SJCRH30 (cell line): Measurements from ENCODE around the gene SPDYC. TPM values are rescaled to one million over a fixed set of nuclear protein-coding genes. Genes with fewer than 3 reads are reported as not detected.

ENCODE experiments used
- DNase-seq, 2 experiments: peaks; one replicate each; pipeline ENCODE4 v3.0.0-alpha.2; 2015 to 2020
- H3K27ac ChIP-seq: fragments of 250-450 bp; sonication (Bioruptor Pico); 2 replicates; pipeline ENCODE4 v1.5.1; 2020; ENCODE audit warnings: mild to moderate bottlenecking, moderate library complexity
- H3K27me3 ChIP-seq: fragments of 250-450 bp; sonication (Bioruptor Pico); 2 replicates; pipeline ENCODE4 v1.5.1; 2020; ENCODE audit warnings: mild to moderate bottlenecking, moderate library complexity
- H3K36me3 ChIP-seq: fragments of 250-450 bp; sonication (Bioruptor Pico); 2 replicates; pipeline ENCODE4 v1.5.1; 2020; ENCODE audit warnings: mild to moderate bottlenecking, moderate library complexity
- H3K4me1 ChIP-seq: fragments of 250-450 bp; sonication (Bioruptor Pico); 2 replicates; pipeline ENCODE4 v1.5.1; 2020; ENCODE audit warnings: mild to moderate bottlenecking, moderate library complexity
- H3K4me3 ChIP-seq: fragments of 250-450 bp; sonication (Bioruptor Pico); 2 replicates; pipeline ENCODE4 v1.5.1; 2020; ENCODE audit warnings: mild to moderate bottlenecking, moderate library complexity
- H3K9me3 ChIP-seq: fragments of 250-450 bp; sonication (Bioruptor Pico); replicated peaks from 2 replicates; pipeline ENCODE4 v1.5.1; 2020; ENCODE audit warnings: mild to moderate bottlenecking, moderate library complexity
- total RNA-seq: library from RNA; depleted of rRNA; stranded (reverse); fragments of >200 nt; shearing (Covaris generic); gene quantifications from 2 replicates; pipeline ENCODE4 v1.2.3, GENCODE V29; 2014

Gene SPDYC
- total RNA-seq, 1 experiment from 2014 or later = 0.18 TPM

- Histone ChIP-seq H3K36me3 (no peaks in the 10 kb centered on the region), H3K4me1 (peaks cover 11% of the 10 kb centered on the region; the same call in 1 of the 2 replicates), H3K9me3 (peaks cover 5% of the 10 kb centered on the region; the same call in 1 of the 2 replicates), H3K27ac (no peak overlapping the region), H3K4me3 (no peak overlapping the region), H3K27me3 (no peaks in the 10 kb centered on the region)
- peak; percentile 82 to 85 for DNase-seq
Observed at GRCh38 chr11:65150509-65151299, 19.3 kb upstream of the SPDYC start.

GRCh38 chr11:65151331-65151899, 18.6 kb upstream of the SPDYC start:
- Histone ChIP-seq H3K27me3 (no peaks in the 10 kb centered on the region), H3K36me3 (no peaks in the 10 kb centered on the region), H3K4me1 (peaks cover 11% of the 10 kb centered on the region; the same call in 1 of the 2 replicates), H3K9me3 (peaks cover 5% of the 10 kb centered on the region; the same call in 1 of the 2 replicates), H3K4me3 (no peak overlapping the region), H3K27ac (no peak overlapping the region)
- DNase-seq = no peak

GRCh38 chr11:65152122-65152521, 17.9 kb upstream of the SPDYC start:
- Histone ChIP-seq H3K36me3 (no peaks in the 10 kb centered on the region), H3K27ac (no peak overlapping the region), H3K4me1 (peaks cover 11% of the 10 kb centered on the region; the same call in 1 of the 2 replicates), H3K9me3 (peaks cover 4% of the 10 kb centered on the region; the same call in 1 of the 2 replicates), H3K4me3 (no peak overlapping the region), H3K27me3 (no peaks in the 10 kb centered on the region)
- DNase-seq = no peak

- Histone ChIP-seq H3K9me3 (no peaks in the 10 kb centered on the region), H3K4me3 (no peak overlapping the region), H3K36me3 (no peaks in the 10 kb centered on the region), H3K27ac (no peak overlapping the region), H3K27me3 (no peaks in the 10 kb centered on the region), H3K4me1 (no peaks in the 10 kb centered on the region)
- DNase-seq = no peak
Observed at GRCh38 chr11:65156256-65156655, 13.8 kb upstream of the SPDYC start.

GRCh38 chr11:65156926-65157325, 13.1 kb upstream of the SPDYC start:
- no peaks in the 10 kb centered on the region for H3K36me3 ChIP-seq
- no peaks in the 10 kb centered on the region for H3K27me3 ChIP-seq
- no peak for DNase-seq
- no peaks in the 10 kb centered on the region for H3K9me3 ChIP-seq
- H3K4me1 ChIP-seq = no peaks in the 10 kb centered on the region
- H3K27ac ChIP-seq = no peak overlapping the region
- H3K4me3 ChIP-seq = no peak overlapping the region

- H3K36me3 ChIP-seq = no peaks in the 10 kb centered on the region
- no peak overlapping the region for H3K4me3 ChIP-seq
- no peaks in the 10 kb centered on the region for H3K9me3 ChIP-seq
- no peak overlapping the region for H3K27ac ChIP-seq
- no peak for DNase-seq
- H3K4me1 ChIP-seq = no peaks in the 10 kb centered on the region
- no peaks in the 10 kb centered on the region for H3K27me3 ChIP-seq
Observed at GRCh38 chr11:65157336-65157735, 12.7 kb upstream of the SPDYC start.

GRCh38 chr11:65159012-65159411, 11.0 kb upstream of the SPDYC start:
- no peaks in the 10 kb centered on the region for H3K27me3 ChIP-seq
- H3K36me3 ChIP-seq = no peaks in the 10 kb centered on the region
- H3K4me1 ChIP-seq = no peaks in the 10 kb centered on the region
- H3K9me3 ChIP-seq = no peaks in the 10 kb centered on the region
- DNase-seq = no peak
- H3K27ac ChIP-seq = no peak overlapping the region
- no peak overlapping the region for H3K4me3 ChIP-seq

GRCh38 chr11:65160643-65161042, 9.4 kb upstream of the SPDYC start:
- DNase-seq = no peak
- no peak overlapping the region for H3K27ac ChIP-seq
- no peaks in the 10 kb centered on the region; the same call in 1 of the 2 replicates for H3K4me1 ChIP-seq
- H3K27me3 ChIP-seq = no peaks in the 10 kb centered on the region
- H3K9me3 ChIP-seq = no peaks in the 10 kb centered on the region
- H3K36me3 ChIP-seq = no peaks in the 10 kb centered on the region
- no peak overlapping the region for H3K4me3 ChIP-seq

GRCh38 chr11:65163684-65164083, 6.3 kb upstream of the SPDYC start:
- no peak for DNase-seq
- no peaks in the 10 kb centered on the region for H3K9me3 ChIP-seq
- H3K27me3 ChIP-seq = no peaks in the 10 kb centered on the region
- peaks cover 9% of the 10 kb centered on the region; the same call in 1 of the 2 replicates for H3K4me1 ChIP-seq
- H3K27ac ChIP-seq = no peak overlapping the region
- H3K36me3 ChIP-seq = no peaks in the 10 kb centered on the region
- no peak overlapping the region for H3K4me3 ChIP-seq

GRCh38 chr11:65165410-65166317, 4.4 kb upstream of the SPDYC start:
- H3K27me3 ChIP-seq = no peaks in the 10 kb centered on the region
- peaks cover 20% of the 10 kb centered on the region for H3K4me1 ChIP-seq
- peak in 1 of 2 experiments; percentile 39 for DNase-seq
- H3K9me3 ChIP-seq = no peaks in the 10 kb centered on the region
- H3K36me3 ChIP-seq = no peaks in the 10 kb centered on the region
- no peak overlapping the region for H3K27ac ChIP-seq
- H3K4me3 ChIP-seq = peak overlapping the region; percentile 47

- Histone ChIP-seq H3K27me3 (no peaks in the 10 kb centered on the region), H3K27ac (no peak overlapping the region)
Observed at GRCh38 chr11:65166893-65167292, 3.1 kb upstream of the SPDYC start.

GRCh38 chr11:65167656-65168055, 2.4 kb upstream of the SPDYC start:
- DNase-seq = no peak
- Histone ChIP-seq H3K27ac (no peak overlapping the region), H3K36me3 (no peaks in the 10 kb centered on the region), H3K9me3 (no peaks in the 10 kb centered on the region), H3K4me1 (peaks cover 20% of the 10 kb centered on the region), H3K27me3 (no peaks in the 10 kb centered on the region), H3K4me3 (no peak overlapping the region)

More at GRCh38 chr11:65166893-65167292, 3.1 kb upstream of the SPDYC start:
- Histone ChIP-seq H3K4me1 (peaks cover 20% of the 10 kb centered on the region), H3K4me3 (no peak overlapping the region), H3K9me3 (no peaks in the 10 kb centered on the region), H3K36me3 (no peaks in the 10 kb centered on the region)
- DNase-seq = no peak

GRCh38 chr11:65169164-65169641, 830 bp upstream of the SPDYC start:
- peak; percentile 64 to 72 for DNase-seq
- Histone ChIP-seq H3K9me3 (no peaks in the 10 kb centered on the region), H3K27ac (peak overlapping the region; percentile 69), H3K4me3 (no peak overlapping the region), H3K27me3 (no peaks in the 10 kb centered on the region), H3K4me1 (peaks cover 20% of the 10 kb centered on the region), H3K36me3 (no peaks in the 10 kb centered on the region)

- H3K27ac ChIP-seq = no peak overlapping the region
Observed at GRCh38 chr11:65172600-65172999, 2.6 kb downstream of the SPDYC start.

More at GRCh38 chr11:65172600-65172999, 2.6 kb downstream of the SPDYC start:
- no peaks in the 10 kb centered on the region for H3K36me3 ChIP-seq
- DNase-seq = no peak
- peaks cover 16% of the 10 kb centered on the region for H3K4me1 ChIP-seq
- no peak overlapping the region for H3K4me3 ChIP-seq
- H3K27me3 ChIP-seq = no peaks in the 10 kb centered on the region
- H3K9me3 ChIP-seq = no peaks in the 10 kb centered on the region
